ENCODE data around the gene RNF215.

RNF215 gene

GRCh38 chr22:30368420-30368819, 18.8 kb downstream of the RNF215 start:
- H3K4me3 ChIP-seq (ENCODE audit: low read length) = no peak overlapping the region
- H3K27ac ChIP-seq (ENCODE audit: low read length) = no peak overlapping the region
- TF ChIP-seq EZH2phosphoT487 (IDR thresholded peaks at IDR 0.05; ENCODE audit: low read length) (no peak), EZH2 (optimal IDR thresholded peaks at IDR 0.05; ENCODE audit: low read depth, low read length) (no peak), CTCF (IDR thresholded peaks at IDR 0.05; ENCODE audit: low read length) (no peak)
- H3K4me1 ChIP-seq (ENCODE audit: low read length) = no peaks in the 10 kb centered on the region
- no peaks in the 10 kb centered on the region for H3K79me2 ChIP-seq (ENCODE audit: low read length)
- H4K20me1 ChIP-seq (ENCODE audit: insufficient read depth, low read length) = no peaks in the 10 kb centered on the region
- no peaks in the 10 kb centered on the region for H3F3A ChIP-seq (ENCODE audit: insufficient read depth, low read length)
- DNase-seq = no peak
- no peak overlapping the region for H3K4me2 ChIP-seq (ENCODE audit: low read depth, low read length)
- no peaks in the 10 kb centered on the region for H3K27me3 ChIP-seq (replicated peaks; ENCODE audit: insufficient read depth, low read length)
- no peak overlapping the region for H3K9ac ChIP-seq (ENCODE audit: low read length)
- no peaks in the 10 kb centered on the region for H3K9me3 ChIP-seq (replicated peaks; ENCODE audit: insufficient read depth, low read length)
- H2AFZ ChIP-seq (ENCODE audit: low read length) = no peak overlapping the region
- H3K9me2 ChIP-seq (replicated peaks; ENCODE audit: insufficient read depth, low read length) = no peaks in the 10 kb centered on the region
- H3K36me3 ChIP-seq (replicated peaks; ENCODE audit: insufficient read depth, low read length) = no peaks in the 10 kb centered on the region

GRCh38 chr22:30365891-30366290, 21.3 kb downstream of the RNF215 start:
- Histone ChIP-seq H3K36me3 (replicated peaks; ENCODE audit: insufficient read depth, low read length) (no peaks in the 10 kb centered on the region), H3K9me2 (replicated peaks; ENCODE audit: insufficient read depth, low read length) (no peaks in the 10 kb centered on the region), H3K9me3 (replicated peaks; ENCODE audit: insufficient read depth, low read length) (no peaks in the 10 kb centered on the region), H3K27me3 (replicated peaks; ENCODE audit: insufficient read depth, low read length) (no peaks in the 10 kb centered on the region), H4K20me1 (ENCODE audit: insufficient read depth, low read length) (no peaks in the 10 kb centered on the region), H2AFZ (ENCODE audit: low read length) (no peak overlapping the region), H3K79me2 (ENCODE audit: low read length) (no peaks in the 10 kb centered on the region), H3K27ac (ENCODE audit: low read length) (no peak overlapping the region), H3K4me2 (ENCODE audit: low read depth, low read length) (no peak overlapping the region), H3K9ac (ENCODE audit: low read length) (no peak overlapping the region), H3F3A (ENCODE audit: insufficient read depth, low read length) (no peaks in the 10 kb centered on the region), H3K4me3 (ENCODE audit: low read length) (no peak overlapping the region), H3K4me1 (ENCODE audit: low read length) (no peaks in the 10 kb centered on the region)
- TF ChIP-seq EZH2phosphoT487 (IDR thresholded peaks at IDR 0.05; ENCODE audit: low read length) = no peak
- no peak for TF ChIP-seq CTCF (IDR thresholded peaks at IDR 0.05; ENCODE audit: low read length)
- no peak for TF ChIP-seq EZH2 (optimal IDR thresholded peaks at IDR 0.05; ENCODE audit: low read depth, low read length)
- no peak for DNase-seq

GRCh38 chr22:30362651-30363281, 24.4 kb downstream of the RNF215 start:
- TF ChIP-seq CTCF (IDR thresholded peaks at IDR 0.05; ENCODE audit: low read length) (no peak), EZH2 (optimal IDR thresholded peaks at IDR 0.05; ENCODE audit: low read depth, low read length) (no peak), EZH2phosphoT487 (IDR thresholded peaks at IDR 0.05; ENCODE audit: low read length) (no peak)
- Histone ChIP-seq H3K4me2 (ENCODE audit: low read depth, low read length) (no peak overlapping the region), H3K27ac (ENCODE audit: low read length) (no peak overlapping the region), H3F3A (ENCODE audit: insufficient read depth, low read length) (no peaks in the 10 kb centered on the region), H3K79me2 (ENCODE audit: low read length) (no peaks in the 10 kb centered on the region), H3K4me3 (ENCODE audit: low read length) (no peak overlapping the region), H3K4me1 (ENCODE audit: low read length) (no peaks in the 10 kb centered on the region), H2AFZ (ENCODE audit: low read length) (no peak overlapping the region), H3K36me3 (replicated peaks; ENCODE audit: insufficient read depth, low read length) (no peaks in the 10 kb centered on the region), H3K9me2 (replicated peaks; ENCODE audit: insufficient read depth, low read length) (no peaks in the 10 kb centered on the region), H3K9me3 (replicated peaks; ENCODE audit: insufficient read depth, low read length) (no peaks in the 10 kb centered on the region), H4K20me1 (ENCODE audit: insufficient read depth, low read length) (no peaks in the 10 kb centered on the region), H3K9ac (ENCODE audit: low read length) (no peak overlapping the region), H3K27me3 (replicated peaks; ENCODE audit: insufficient read depth, low read length) (no peaks in the 10 kb centered on the region)
- no peak for DNase-seq
